GM12801 (cell line): ENCODE data around the gene ALKBH5.

ENCODE experiments used
- CTCF ChIP-seq: IDR thresholded peaks from one replicate; pipeline ENCODE4 v1.5.1; 2011; ENCODE audit warnings: control low read depth; ENCODE audit not compliant: insufficient read length; ENCODE audit errors: extremely low read depth

The ALKBH5 gene

GRCh38 chr17:18231164-18231563, 47.5 kb downstream of the ALKBH5 start:
- TF ChIP-seq CTCF: no peak

- TF ChIP-seq CTCF: no peak
Observed at GRCh38 chr17:18233803-18234518, 50.3 kb downstream of the ALKBH5 start.

GRCh38 chr17:18234853-18235380, 51.3 kb downstream of the ALKBH5 start:
- no peak for TF ChIP-seq CTCF

- no peak for TF ChIP-seq CTCF
Observed at GRCh38 chr17:18235743-18236256, 52.2 kb downstream of the ALKBH5 start.

GRCh38 chr17:18236494-18236893, 52.9 kb downstream of the ALKBH5 start:
- no peak for TF ChIP-seq CTCF

GRCh38 chr17:18237461-18237860, 53.8 kb downstream of the ALKBH5 start:
- no peak for TF ChIP-seq CTCF

- no peak for TF ChIP-seq CTCF
Observed at GRCh38 chr17:18238299-18238698, 54.7 kb downstream of the ALKBH5 start.
